ENCODE results near the gene CDAN1. TPM values are rescaled to one million over a fixed set of nuclear protein-coding genes. Genes with fewer than 3 reads are reported as not detected.
A peak's percentile ranks its signal among the peaks of the same experiment; 100 is the strongest.

CDAN1 gene
- total RNA-seq, 2 donors from 2014 or later, result 22.3 to 26.9 TPM

DNA sequence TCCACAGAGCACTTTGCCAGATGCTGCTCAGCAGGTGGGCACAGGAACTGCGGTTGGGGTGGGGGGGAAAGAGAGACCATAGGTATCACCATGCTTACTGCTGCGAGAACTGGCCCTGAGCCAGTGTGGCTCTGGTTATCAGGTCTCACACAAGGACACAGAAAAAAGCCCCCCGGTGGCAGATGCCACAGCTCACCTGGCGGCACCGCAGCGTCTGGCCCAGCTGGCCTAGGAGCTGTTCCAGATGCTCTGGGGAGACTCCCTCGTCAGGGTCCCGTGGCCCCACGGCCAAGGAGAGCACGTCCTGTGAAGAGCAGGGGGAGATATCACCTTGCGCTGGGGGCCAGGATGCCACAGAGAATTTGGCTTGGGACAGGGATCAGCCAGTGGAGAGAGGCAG is 10.8 kb downstream of the CDAN1 start:
- intact Hi-C loops (cut with DNase I), result no loop called here
- DNase-seq (ENCODE audit: low spot score), result no peak
- Histone ChIP-seq H3K27me3 (replicated peaks; ENCODE audit: insufficient read depth) (no peaks in the 10 kb centered on the region), H3K4me3 (no peak overlapping the region), H3K4me1 (replicated peaks) (no peaks in the 10 kb centered on the region), H3K36me3 (peaks cover 6 to 24% of the 10 kb centered on the region in 2 donors), H3K9me3 (no peaks in the 10 kb centered on the region), H3K27ac (no peak overlapping the region)
- no peak for TF ChIP-seq POLR2AphosphoS5 (IDR thresholded peaks at IDR 0.05)
- TF ChIP-seq POLR2A (IDR thresholded peaks at IDR 0.05), result no peak
- TF ChIP-seq, protein P1, sequence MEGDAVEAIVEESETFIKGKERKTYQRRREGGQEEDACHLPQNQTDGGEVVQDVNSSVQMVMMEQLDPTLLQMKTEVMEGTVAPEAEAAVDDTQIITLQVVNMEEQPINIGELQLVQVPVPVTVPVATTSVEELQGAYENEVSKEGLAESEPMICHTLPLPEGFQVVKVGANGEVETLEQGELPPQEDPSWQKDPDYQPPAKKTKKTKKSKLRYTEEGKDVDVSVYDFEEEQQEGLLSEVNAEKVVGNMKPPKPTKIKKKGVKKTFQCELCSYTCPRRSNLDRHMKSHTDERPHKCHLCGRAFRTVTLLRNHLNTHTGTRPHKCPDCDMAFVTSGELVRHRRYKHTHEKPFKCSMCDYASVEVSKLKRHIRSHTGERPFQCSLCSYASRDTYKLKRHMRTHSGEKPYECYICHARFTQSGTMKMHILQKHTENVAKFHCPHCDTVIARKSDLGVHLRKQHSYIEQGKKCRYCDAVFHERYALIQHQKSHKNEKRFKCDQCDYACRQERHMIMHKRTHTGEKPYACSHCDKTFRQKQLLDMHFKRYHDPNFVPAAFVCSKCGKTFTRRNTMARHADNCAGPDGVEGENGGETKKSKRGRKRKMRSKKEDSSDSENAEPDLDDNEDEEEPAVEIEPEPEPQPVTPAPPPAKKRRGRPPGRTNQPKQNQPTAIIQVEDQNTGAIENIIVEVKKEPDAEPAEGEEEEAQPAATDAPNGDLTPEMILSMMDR (IDR thresholded peaks at IDR 0.05), result no peak
- 77% methylated on average over 11 of the region's 11 CpGs for WGBS

DNA sequence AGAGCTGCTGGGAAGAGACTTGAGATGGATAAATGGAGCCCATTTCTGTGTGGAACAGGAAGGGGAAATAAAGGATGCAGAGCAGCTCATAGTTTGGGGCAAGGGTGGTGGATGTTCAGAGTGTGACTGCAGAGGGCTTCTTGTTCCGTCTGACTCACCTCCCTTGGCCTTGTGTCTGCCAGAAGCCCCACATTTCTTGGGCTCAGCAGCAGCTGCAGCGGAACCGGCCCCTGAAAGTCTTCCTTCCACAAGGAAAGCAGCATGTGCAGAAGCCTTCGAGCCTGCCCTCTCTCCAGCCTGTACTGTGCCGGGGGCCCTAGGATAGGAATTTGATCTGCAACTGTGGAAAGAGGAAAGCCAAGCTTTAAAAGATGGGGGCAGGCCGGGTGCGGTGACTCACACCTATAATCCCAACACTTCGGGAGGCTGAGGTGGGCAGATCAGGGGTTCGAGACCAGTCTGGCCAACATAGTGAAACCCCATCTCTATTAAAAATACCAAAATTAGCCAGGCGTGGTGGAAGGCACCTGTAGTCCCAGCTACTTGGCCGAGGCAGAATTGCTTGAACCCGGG is 11.5 kb downstream of the CDAN1 start:
- no peaks in the 10 kb centered on the region for H3K9me3 ChIP-seq
- no peak overlapping the region for H3K4me3 ChIP-seq
- no peak for TF ChIP-seq POLR2A (IDR thresholded peaks at IDR 0.05)
- TF ChIP-seq, protein P1 (IDR thresholded peaks at IDR 0.05), result no peak
- TF ChIP-seq POLR2AphosphoS5 (IDR thresholded peaks at IDR 0.05), result no peak
- H3K27ac ChIP-seq, result no peak overlapping the region
- intact Hi-C loops (cut with DNase I), result no loop called here
- no peaks in the 10 kb centered on the region for H3K4me1 ChIP-seq (replicated peaks)
- peaks cover 6 to 18% of the 10 kb centered on the region in 2 donors for H3K36me3 ChIP-seq
- DNase-seq (ENCODE audit: low spot score), result no peak
- 88% methylated on average over 12 of the region's 12 CpGs for WGBS
- H3K27me3 ChIP-seq (replicated peaks; ENCODE audit: insufficient read depth), result no peaks in the 10 kb centered on the region

DNA sequence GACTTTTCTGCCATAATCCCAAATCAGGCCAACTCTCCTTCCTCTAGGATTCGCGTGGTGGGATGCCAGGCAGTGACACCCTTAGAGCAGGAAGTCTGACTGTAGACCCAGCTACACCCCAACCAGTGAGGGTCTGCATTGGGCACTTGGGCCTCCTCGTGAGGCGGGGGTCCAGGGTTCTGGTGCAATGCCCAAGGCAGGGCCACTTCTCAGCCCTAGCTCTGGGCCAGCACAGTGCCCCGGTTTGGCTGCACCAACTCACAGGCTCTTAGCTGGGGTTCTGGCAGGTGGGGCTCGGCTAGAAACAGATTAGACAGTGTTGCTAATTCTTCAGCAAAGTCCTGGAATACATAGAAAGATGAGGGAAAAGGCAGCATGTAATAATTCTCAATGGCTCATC is 12.7 kb downstream of the CDAN1 start:
- DNase-seq (ENCODE audit: low spot score), result no peak
- Histone ChIP-seq H3K27me3 (replicated peaks; ENCODE audit: insufficient read depth) (no peaks in the 10 kb centered on the region), H3K36me3 (peaks cover 6 to 10% of the 10 kb centered on the region in 2 donors), H3K9me3 (no peaks in the 10 kb centered on the region), H3K4me3 (no peak overlapping the region), H3K27ac (no peak overlapping the region), H3K4me1 (replicated peaks) (no peaks in the 10 kb centered on the region)
- TF ChIP-seq POLR2A (IDR thresholded peaks at IDR 0.05) (no peak), POLR2AphosphoS5 (IDR thresholded peaks at IDR 0.05) (no peak)
- TF ChIP-seq, protein P1 (IDR thresholded peaks at IDR 0.05), result no peak
- WGBS, result 93% methylated on average over 6 of the region's 6 CpGs
- intact Hi-C loops (cut with DNase I), result no loop called here

DNA sequence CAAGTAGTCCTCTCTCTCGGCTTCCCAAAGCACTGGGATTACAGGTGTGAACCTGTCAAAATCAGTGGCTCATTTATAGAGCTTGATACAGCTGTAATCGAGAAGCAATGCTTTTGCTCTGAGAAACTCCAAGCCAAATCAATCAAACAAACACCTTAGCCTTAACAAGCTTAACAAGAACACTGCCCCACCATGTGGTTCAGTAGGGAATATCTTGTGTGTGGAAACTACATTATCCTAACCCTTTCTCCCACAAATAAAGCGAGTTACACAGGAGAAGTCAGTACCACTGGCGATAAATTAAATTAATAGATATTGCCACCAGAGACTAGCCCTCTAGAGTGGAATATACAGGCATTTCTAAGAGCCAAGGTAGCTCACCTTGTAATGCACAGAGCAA is 13.9 kb downstream of the CDAN1 start:
- Histone ChIP-seq H3K4me1 (replicated peaks) (no peaks in the 10 kb centered on the region), H3K4me3 (no peak overlapping the region), H3K36me3 (peaks cover 6 to 7% of the 10 kb centered on the region in 2 donors), H3K9me3 (no peaks in the 10 kb centered on the region), H3K27ac (no peak overlapping the region), H3K27me3 (replicated peaks; ENCODE audit: insufficient read depth) (no peaks in the 10 kb centered on the region)
- 67% methylated on average over 4 of the region's 4 CpGs for WGBS
- TF ChIP-seq POLR2AphosphoS5 (IDR thresholded peaks at IDR 0.05) (no peak), POLR2A (IDR thresholded peaks at IDR 0.05) (no peak)
- TF ChIP-seq, protein P1 (IDR thresholded peaks at IDR 0.05), result peak in 3 of 4 experiments; percentile 9 to 51 (median 37)
- no peak for DNase-seq (ENCODE audit: low spot score)
- intact Hi-C loops (cut with DNase I), result no loop called here

DNA sequence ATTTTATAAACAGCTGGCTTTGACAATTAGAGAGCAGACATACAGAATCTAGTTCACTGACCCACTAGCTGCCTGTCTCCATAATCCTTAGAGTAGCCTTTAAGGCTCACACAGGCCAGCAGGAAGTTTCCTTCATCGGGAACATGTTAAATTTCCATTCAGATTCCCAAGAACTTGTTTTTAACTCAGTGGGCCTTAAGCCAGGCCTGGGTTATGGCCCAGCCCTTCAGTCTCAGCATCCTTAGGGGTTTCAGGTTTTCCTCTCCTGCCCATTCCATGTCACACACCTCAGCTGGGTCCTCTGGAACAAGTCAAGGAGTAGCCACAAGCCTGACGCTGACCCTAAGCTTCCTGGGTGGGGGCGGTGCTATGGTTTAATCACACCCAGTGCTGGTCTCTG is 15.0 kb downstream of the CDAN1 start:
- Histone ChIP-seq H3K4me1 (replicated peaks) (no peaks in the 10 kb centered on the region), H3K36me3 (peaks cover 0 to 6% of the 10 kb centered on the region in 2 donors), H3K27me3 (replicated peaks; ENCODE audit: insufficient read depth) (no peaks in the 10 kb centered on the region), H3K9me3 (no peaks in the 10 kb centered on the region), H3K4me3 (no peak overlapping the region), H3K27ac (no peak overlapping the region)
- intact Hi-C loops (cut with DNase I), result no loop called here
- WGBS, result 75% methylated on average over 3 of the region's 3 CpGs
- no peak for DNase-seq (ENCODE audit: low spot score)
- TF ChIP-seq, protein P1 (IDR thresholded peaks at IDR 0.05), result no peak
- no peak for TF ChIP-seq POLR2AphosphoS5 (IDR thresholded peaks at IDR 0.05)

Data from prostate gland (tissue), 2 donors.